Muscle of back (tissue), 11 donors: Measurements from ENCODE around the gene LNX1. TPM values are rescaled to one million over a fixed set of nuclear protein-coding genes. Genes with fewer than 3 reads are reported as not detected.
"Not testable (repeated sequence)": the region's sequence is repeated elsewhere in the genome, so short reads cannot be mapped to it uniquely, and the experiment has no call there.

ENCODE experiments used
- DNase-seq, 3 donors: peaks; one replicate each; pipeline versions ENCODE4 v3.0.0 to v3.0.0-alpha.2; 2013
- polyA plus RNA-seq, 10 donors: library from polyadenylated mRNA; unstranded; fragments of 120-200 nt; gene quantifications; one replicate each; pipeline ENCODE4 v1.2.1, GENCODE V29; 2013; ENCODE audit not compliant: insufficient read length in 10 of 10

The LNX1 gene
- polyA plus RNA-seq, 10 donors = 3.5 to 6.0 (median 4.4) TPM

DNA sequence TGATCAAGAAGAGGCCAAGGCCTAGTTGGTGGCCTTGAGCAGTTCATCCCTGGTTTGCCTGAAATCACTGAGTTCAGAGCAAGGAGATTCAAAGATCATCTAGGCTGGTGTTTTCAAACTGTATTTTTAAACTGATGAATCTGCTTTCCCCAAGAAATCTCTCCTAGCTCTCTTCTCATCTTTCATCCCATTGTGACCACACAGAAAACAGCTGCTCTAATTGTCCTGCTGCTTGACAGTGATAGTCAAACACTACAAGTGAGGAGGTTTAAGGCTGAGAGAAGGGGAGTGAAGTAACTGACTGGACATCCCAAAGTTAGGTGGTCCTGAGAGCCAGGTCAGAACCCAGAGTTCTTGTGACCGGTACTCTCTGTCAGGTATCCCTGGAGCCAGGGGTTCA lies 91.5 kb downstream of the LNX1 start:
- DNase-seq = no peak

GRCh38 chr4:53498706-53499105 lies 92.6 kb downstream of the LNX1 start:
- DNase-seq = peak in 2 of 3 donors; percentile 68 to 84

GRCh38 chr4:53497487-53498244 lies 93.6 kb downstream of the LNX1 start:
- peak; percentile 67 to 89 (median 77) for DNase-seq

DNA sequence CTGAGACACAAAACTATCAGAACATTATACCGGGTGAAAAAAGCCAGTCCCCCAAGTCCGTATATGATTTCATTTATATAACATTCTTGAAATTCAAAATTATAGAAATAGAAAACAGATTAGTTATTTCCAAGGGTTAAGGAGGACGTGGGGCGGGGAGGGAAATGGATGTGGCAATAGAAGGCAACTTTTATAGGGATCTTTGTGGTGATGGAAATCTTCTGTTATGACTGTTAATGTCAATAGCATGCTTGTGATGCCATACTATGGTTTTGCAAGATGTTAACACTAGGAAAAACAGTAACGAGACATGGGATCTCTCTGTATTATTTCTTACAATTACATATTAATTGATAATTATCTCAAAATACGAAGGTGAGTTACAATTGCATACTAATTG lies 96.4 kb downstream of the LNX1 start:
- no peak for DNase-seq

GRCh38 chr4:53490965-53491622 lies 100.2 kb downstream of the LNX1 start:
- peak; percentile 74 to 88 (median 86) for DNase-seq

DNA sequence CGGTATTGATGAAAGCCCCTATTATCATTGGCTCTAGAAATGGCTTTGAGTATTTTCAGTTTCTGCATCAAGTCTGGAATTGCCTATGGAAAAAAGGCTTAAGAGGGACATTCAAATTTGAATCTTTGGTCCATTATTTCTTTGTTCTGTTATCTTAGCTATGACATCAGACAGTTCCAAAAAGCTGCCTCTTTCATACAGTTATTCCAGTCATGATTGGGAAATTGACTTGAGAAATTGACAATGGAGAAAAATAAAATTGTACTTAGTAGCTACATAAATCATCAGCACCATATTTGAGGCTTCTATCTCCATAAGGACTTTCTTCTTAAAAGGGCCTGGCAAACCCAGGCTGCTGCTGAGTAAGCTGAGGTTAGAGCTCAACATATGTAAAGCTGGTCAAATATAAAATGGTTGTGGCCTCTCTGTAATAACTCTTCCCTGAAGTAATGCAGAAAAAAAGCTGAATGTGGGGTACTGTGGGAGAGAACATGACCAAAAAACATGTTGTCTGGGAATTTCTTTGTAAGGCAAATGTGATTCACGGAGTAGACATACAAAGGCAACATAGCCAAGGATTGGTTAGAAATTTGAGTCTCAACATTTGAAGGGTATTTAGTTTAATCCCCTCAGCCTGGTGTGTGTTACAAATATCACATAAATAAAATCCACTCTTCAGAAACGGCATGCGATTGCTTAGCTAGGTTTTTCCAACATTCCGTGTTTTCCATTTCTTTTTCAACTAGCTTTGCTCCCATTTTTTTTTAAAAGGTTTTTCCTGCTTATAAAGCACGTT lies 100.9 kb downstream of the LNX1 start:
- peak in 1 of 3 donors; percentile 66 for DNase-seq

GRCh38 chr4:53489279-53489889 lies 101.9 kb downstream of the LNX1 start:
- no peak for DNase-seq

DNA sequence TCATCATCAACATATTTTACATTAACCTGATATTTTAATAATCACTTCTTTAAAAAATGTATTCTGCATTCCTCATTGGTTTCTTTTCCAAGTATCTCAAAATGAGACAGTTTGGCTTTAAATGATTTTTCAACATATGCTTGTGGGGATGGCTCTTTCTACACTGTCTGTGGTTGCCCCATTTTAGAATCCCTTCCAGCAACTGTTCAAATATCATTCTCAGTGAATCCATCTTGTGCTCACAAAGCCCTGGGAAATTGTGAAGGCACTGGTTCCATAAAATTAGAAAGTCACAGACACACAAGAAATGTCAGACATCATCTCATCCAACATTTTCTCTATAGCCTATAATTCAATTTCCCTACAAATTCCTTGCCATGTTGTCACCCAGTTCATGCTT lies 103.5 kb downstream of the LNX1 start:
- DNase-seq = no peak

DNA sequence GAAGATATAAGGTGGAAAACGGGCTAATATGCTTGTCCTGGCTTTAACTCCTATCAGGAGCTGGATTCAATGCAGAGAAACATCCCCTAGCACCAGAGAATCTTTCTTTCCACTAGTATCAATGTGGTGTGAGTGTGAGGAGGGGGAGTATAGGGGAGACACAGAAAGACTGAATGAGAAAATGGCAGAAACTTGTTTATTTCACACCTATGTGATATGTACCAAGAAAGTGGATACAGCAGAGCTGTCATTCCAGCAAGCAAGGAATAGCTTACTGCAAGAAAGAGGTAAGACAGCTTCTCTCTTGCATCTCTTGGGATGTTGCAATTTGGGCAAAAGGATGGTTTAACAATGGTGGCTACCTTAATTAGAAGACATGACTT lies 105.6 kb downstream of the LNX1 start:
- DNase-seq = no peak

DNA sequence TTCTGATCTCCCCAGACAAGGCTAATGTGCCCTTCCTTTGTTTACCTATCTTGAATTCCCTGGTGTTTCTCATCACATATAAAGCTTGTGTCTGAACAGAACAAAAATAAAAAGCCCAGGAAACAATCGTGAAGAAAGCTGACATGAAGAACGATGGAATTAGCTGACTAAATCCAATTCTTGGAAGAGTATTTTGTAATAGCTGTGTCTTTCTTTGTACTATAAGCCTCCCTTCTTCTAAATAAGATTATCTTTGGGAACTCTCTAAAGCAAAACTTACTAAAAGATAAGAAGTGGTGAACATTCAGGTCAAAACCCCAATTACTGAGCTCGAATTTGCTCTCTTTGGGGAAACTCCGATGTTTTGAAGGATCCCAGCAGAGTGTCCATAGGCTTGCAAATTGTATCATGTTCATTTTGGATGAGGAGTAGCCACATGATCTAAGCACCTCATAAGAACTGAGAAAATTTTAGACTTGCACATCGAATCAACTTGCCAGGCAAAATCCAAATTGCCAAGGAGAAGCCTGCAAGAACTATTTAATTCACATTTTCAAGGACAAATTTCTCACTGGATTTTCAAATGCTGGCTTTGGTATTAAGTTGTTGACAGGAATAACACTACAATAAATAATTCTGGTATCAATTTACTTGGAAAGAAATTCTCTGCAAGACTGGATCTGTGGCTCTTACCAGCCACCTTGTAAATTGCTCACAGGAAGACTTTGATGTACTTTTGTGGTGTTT lies 106.2 kb downstream of the LNX1 start:
- no peak for DNase-seq

GRCh38 chr4:53483250-53483649 lies 108.0 kb downstream of the LNX1 start:
- DNase-seq = no peak

- DNase-seq = no peak
Observed at GRCh38 chr4:53481586-53481985, 109.7 kb downstream of the LNX1 start.

- no peak for DNase-seq
Observed at GRCh38 chr4:53480909-53481308, 110.4 kb downstream of the LNX1 start.

DNA sequence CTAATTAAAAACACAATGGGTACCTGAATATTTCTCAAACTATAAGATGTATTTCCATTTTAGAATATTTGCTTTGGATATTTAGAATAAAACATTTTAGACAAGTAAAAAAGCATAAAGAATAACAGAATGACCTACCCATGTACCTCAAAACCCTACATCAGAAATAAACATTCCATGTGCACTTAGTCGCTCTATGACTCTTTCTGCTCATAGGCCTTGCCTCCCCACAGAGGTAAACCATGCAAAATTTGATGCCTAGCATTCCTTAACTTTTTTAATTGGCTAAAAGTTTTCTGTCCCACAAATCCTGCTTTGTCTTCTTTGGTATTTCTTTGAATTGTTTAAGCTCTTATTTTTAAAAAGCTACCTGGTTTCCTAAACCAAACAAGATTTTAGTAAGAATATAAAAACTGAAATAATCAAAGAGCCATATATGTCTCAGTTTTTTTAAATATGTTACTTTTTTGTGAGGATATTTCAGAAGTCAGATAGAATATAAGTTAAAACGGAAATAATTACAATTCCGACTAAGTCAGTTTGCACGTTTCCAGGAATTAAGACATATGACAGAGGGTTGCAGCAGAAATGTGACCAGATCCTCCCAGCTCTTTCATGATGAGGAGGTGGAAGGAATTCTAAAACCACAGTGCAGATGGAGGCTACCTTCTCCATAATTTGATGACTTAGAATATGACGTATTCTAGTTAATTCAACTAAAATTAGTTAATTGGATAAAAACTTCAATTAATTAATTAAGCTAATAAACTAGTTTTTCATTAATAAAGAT lies 111.4 kb downstream of the LNX1 start:
- DNase-seq = peak in 1 of 3 donors; percentile 66

DNA sequence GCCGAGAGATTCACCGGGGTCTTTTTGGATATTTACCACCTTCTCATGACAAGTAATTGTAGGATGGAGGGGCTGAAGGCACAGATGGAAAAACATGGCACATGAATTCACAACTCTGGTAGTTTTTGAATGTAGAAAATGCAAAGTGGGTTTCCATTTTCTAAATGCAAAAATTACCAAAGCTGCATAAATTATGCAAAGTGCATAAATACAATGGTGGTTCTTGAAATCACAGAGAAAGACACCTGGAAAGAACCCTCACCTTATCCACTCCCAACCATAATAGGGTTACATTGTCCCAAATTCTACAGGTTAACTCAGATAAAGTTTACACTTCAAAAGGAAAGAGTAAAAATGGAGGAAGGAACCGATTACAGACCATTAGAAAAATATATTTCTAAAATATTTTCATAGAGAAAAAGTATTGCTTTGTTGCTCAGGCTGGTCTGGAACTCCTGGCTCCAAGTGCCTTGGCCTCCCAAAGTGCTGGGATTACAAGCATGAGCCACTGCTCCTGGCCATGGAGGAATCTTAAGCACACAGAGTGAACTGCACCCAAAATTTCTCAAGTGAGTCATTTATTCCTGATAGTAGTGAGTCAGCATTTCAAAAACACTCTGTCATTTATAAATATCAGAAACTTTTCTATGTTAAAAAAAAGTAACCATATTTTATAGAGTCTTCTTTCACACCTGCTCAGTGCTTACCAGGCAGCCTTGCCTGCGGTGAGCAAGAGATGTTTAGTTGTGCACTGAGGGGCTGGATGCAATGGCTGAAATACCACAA lies 112.4 kb downstream of the LNX1 start:
- DNase-seq = peak in 1 of 3 donors; percentile 78

GRCh38 chr4:53477636-53478035 lies 113.7 kb downstream of the LNX1 start:
- DNase-seq = no peak

- peak in 1 of 3 donors; percentile 33 for DNase-seq
Observed at GRCh38 chr4:53477038-53477565, 114.2 kb downstream of the LNX1 start.

DNA sequence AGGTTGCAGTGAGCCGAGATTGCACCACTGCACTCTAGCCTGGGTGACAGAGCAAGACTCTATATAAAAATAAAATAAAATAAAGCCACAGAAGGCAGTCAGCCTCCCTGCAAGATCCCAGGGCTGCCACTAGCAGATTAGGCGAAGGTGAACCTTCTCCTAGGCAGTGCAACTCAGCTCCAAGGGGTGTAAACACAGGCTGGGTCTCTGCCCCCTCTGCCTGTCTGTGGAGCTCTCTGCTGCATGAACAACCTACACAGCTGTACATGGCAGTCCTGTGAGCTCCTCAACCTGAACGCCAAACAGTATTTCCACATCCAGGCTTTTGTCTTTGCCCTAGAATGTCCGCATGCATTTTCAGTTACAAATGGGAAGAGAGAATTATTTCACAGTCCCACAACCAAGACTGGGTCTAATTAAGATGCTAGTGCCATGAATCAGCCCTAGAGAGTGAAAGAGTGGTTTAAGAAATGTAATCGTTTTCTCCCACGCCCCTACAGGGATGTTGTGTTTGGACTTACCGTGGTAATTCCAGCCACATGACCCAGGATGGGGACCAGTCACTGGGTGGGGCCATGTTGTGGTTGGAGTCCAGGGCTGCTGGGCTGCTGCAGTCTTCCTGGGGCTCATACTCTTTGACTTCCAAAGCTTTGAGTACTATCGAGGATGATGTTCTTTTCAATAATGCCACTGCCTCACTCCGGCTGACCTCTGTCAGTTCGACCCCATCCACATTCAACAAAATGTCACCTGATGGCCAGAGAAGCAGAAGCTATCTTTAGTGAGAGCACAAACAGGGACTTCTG lies 114.9 kb downstream of the LNX1 start:
- DNase-seq = peak in 1 of 3 donors; percentile 97

DNA sequence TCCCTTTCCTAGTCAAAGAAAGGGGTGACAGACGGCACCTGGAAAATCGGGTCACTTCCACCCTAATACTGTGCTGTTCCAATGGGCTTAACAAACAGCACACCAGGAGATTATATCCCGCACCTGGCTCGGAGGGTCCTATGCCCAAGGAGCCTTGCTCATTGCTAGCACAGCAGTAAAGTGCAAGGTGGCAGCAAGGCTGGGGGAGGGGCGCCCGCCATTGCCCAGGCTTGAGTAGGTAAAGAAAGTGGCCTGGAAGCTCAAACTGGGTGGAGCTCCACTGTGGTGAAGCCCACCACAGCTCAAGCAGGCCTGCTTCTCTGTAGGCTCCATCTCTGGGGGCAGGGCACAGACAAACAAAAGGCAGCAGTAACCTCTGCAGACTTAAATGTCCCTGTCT lies 124.7 kb downstream of the LNX1 start:
- not testable (repeated sequence) for DNase-seq
